Thoracic aorta endothelial cell (primary cell): ENCODE data around the gene PSMD5. TPM values are rescaled to one million over a fixed set of nuclear protein-coding genes. Genes with fewer than 3 reads are reported as not detected.

Experiments used
- total RNA-seq: library from RNA; depleted of rRNA; stranded (reverse); fragments of >200 nt; gene quantifications from 2 replicates; pipeline ENCODE4 v1.2.3, GENCODE V29; 2012

Gene PSMD5
- total RNA-seq, result 58.0 and 62.5 TPM in 2 replicates

DNA sequence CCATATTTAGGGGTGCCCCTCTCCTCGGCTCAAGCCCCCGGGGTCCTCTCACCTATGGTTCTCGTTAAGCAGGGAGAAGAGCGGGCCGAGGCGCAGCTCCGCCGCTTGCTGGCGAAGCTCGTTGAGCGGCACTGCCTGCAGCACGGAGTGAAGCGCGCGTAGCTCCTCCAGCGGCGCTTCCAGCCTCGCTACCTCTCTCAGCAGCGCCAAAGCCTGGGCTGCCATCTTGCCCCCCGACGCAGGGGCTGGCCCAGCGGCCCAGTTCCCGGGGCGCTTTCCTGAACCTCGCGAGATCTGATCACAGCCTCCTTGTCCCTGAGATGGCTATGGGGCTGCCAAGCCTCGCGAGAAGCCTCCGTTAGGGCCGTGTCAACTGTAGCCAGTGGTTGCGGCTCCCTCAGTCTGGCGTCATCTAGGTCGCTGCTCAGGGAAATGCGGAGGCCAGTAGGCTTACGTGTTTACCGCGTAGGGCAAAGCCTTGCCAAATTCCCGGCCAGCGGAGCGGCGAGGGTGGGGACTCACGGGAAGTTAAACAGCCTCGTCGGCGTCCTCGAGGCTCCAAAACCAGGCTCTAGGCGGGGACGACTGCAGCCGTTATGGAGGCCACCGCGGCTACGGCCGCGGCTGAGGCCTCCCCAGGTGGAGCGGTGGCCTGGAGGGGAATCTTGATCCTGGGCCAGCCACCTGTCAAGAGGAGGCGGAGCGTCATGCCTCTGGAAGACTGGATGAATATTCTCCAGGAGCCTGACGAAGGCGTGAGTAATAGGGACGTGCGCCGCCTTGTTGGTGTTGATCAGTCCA, at the start of gene PSMD5:
Gene PSMD5, minus strand, starts transcription at position 238 of the 801 bp plus-strand sequence. Its CDS starts 13 bp downstream, at position 225.

DNA sequence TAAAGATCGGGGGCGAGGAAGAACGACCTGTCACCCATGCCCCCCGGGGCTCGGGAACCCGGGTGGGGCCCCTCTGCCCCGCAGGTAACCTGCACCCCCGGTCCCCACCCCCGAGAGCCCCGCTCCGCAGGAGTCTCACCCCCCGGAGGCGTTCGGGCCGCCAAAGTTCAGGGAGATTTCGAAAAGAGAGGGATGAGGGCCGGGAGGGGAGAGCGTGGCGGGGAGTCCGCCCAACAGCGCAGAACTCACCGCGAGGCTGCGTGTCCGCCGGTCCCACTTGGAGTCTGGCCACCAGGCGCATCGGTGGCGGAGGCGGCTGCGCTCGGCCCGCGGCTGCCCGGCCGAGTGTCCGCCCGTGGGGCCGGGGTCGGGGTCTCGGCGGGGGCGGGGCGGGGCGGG, 34.1 kb upstream of the PSMD5 start, which contains the start of gene PHF19:
Gene PHF19, minus strand, starts transcription at position 347 of the 399 bp plus-strand sequence. CDS start 2,447 bp downstream, outside the sequence.

DNA sequence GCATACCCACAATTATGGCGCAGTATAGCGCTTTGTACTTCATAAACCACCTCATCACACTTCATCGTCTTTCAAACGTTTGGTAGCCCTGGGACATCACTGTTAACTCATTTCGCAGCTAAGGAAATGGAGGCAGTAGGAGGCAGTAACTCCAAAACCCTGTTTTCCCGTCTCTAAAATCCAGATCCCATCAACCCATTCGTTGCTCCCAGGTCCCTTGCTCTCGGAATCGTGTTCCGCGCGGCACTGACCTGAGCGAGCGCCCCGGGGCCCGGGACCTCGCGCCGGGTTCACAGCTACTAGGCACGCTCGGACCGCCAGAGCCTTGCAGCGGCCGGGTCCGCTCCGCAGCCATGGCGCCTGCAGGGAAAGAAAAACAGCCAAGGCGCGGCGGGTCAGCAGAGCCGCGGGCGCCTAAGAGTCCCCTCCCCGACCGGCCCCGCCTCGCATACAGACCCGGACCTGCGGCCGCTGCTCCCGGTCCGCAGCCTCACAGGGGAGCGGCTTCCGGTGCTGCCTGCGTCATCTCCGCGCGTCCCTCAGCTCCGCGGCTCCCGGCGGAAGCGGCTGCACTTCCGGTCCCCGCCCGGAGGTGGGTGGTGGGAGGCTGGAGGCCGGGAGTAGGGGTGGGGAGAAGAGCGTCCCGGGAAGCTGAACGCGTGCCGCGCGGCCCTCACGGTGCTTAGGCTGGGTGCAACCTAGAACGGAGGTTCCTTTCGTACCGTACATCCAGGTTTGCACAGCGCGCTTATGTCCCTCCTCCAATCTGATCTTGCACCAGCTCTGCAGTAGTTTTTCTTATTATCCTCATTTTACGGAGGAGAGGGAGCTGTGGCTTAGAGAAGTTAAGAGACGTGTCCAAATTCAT, 49.6 kb downstream of the PSMD5 start, which contains the start of gene FBXW2:
Gene FBXW2, minus strand, starts transcription at position 519 of the 868 bp plus-strand sequence. CDS start 5,158 bp downstream, outside the sequence.

Other genes with a start within 250 kb of the PSMD5 start
- gene MEGF9, start 128.5 kb downstream of the PSMD5 start, total RNA-seq, result 24.3 and 40.0 TPM in 2 replicates
- gene FBXW2, start 49.5 kb downstream of the PSMD5 start, total RNA-seq, result 59.6 and 60.2 TPM in 2 replicates
- 50.4 and 82.0 TPM in 2 replicates for gene PHF19, start 34.3 kb upstream of the PSMD5 start, total RNA-seq
- 1.1 and 1.3 TPM in 2 replicates for gene TRAF1, start 83.9 kb upstream of the PSMD5 start, total RNA-seq
- 3.4 and 4.0 TPM in 2 replicates for gene C5, start 207.4 kb upstream of the PSMD5 start, total RNA-seq
- gene CNTRL, start 232.0 kb upstream of the PSMD5 start, total RNA-seq, result 18.8 and 23.3 TPM in 2 replicates